ENCODE data around the gene MIEN1. TPM values are rescaled to one million over a fixed set of nuclear protein-coding genes. Genes with fewer than 3 reads are reported as not detected.

The MIEN1 gene
- total and polyA plus RNA-seq, 2 of the 13 experiments (the other 11 are each of a cell fraction or from before 2014, with no cell fraction given), result 40.6 to 56.6 TPM

- TF ChIP-seq ZHX2 (IDR thresholded peaks at IDR 0.05; ENCODE audit: low read depth), result 0 out of 2 replicates have a peak, but pooled peaks have one; percentile 55
- no peak for TF ChIP-seq ZHX2 (CRISPR knock-in tag; IDR thresholded peaks at IDR 0.05; ENCODE audit: borderline replicate concordance)
- 0 out of 2 replicates have a peak, but pooled peaks have one; percentile 58 for TF ChIP-seq ZNF761 (CRISPR knock-in tag; conservative IDR thresholded peaks at IDR 0.05)
- peak; percentile 82 for TF ChIP-seq ZNF451 (CRISPR knock-in tag; IDR thresholded peaks at IDR 0.05)
- 0 out of 2 replicates have a peak, but pooled peaks have one; percentile 16 for TF ChIP-seq ZBTB33 (CRISPR knock-in tag; IDR thresholded peaks at IDR 0.05)
- TF ChIP-seq IKZF5 (CRISPR knock-in tag; IDR thresholded peaks at IDR 0.05), result peak; percentile 73; the same call in 1 of the 2 replicates
- peak; percentile 98 for TF ChIP-seq RXRA (CRISPR knock-in tag; IDR thresholded peaks at IDR 0.05)
- TF ChIP-seq MED1 (CRISPR knock-in tag; IDR thresholded peaks at IDR 0.05), result peak; percentile 85
- 0 out of 2 replicates have a peak, but pooled peaks have one; percentile 43 for TF ChIP-seq ERF (CRISPR knock-in tag; IDR thresholded peaks at IDR 0.05)
- TF ChIP-seq ISL2 (CRISPR knock-in tag; IDR thresholded peaks at IDR 0.05), result 0 out of 2 replicates have a peak, but pooled peaks have one; percentile 29
- no peak for TF ChIP-seq HOXA7 (CRISPR knock-in tag; IDR thresholded peaks at IDR 0.05)
- TF ChIP-seq ZNF768 (CRISPR knock-in tag; IDR thresholded peaks at IDR 0.05), result peak; percentile 69; the same call in 1 of the 2 replicates
- TF ChIP-seq FOXA3 (CRISPR knock-in tag; IDR thresholded peaks at IDR 0.05), result peak; percentile 39
- TF ChIP-seq KDM3A (CRISPR knock-in tag; IDR thresholded peaks at IDR 0.05; ENCODE audit: low read depth), result peak; percentile 43; the same call in 1 of the 2 replicates
- TF ChIP-seq MLLT10 (CRISPR knock-in tag; IDR thresholded peaks at IDR 0.05), result no peak
- TF ChIP-seq NCOA1 (CRISPR knock-in tag; IDR thresholded peaks at IDR 0.05), result peak; percentile 67
- no peak for TF ChIP-seq RARG (CRISPR knock-in tag; IDR thresholded peaks at IDR 0.05; ENCODE audit: low read depth)
- peak; percentile 61 for TF ChIP-seq HOXA3 (CRISPR knock-in tag; IDR thresholded peaks at IDR 0.05)
- peak; percentile 16 for TF ChIP-seq HNRNPH1 (optimal IDR thresholded peaks at IDR 0.05; ENCODE audit: low read depth, low read length)
- no peak; the same call in 1 of the 2 replicates for TF ChIP-seq ZNF230 (CRISPR knock-in tag; IDR thresholded peaks at IDR 0.05)
- no peak for TF ChIP-seq ZKSCAN5 (CRISPR knock-in tag; IDR thresholded peaks at IDR 0.05)
Observed at GRCh38 chr17:39750131-39751015, 20.0 kb upstream of the MIEN1 start (continued).

Data from HepG2 (cell line).